Measurements from ENCODE around the gene ILKAP.
A peak's percentile ranks its signal among the peaks of the same experiment; 100 is the strongest.

ILKAP gene

DNA sequence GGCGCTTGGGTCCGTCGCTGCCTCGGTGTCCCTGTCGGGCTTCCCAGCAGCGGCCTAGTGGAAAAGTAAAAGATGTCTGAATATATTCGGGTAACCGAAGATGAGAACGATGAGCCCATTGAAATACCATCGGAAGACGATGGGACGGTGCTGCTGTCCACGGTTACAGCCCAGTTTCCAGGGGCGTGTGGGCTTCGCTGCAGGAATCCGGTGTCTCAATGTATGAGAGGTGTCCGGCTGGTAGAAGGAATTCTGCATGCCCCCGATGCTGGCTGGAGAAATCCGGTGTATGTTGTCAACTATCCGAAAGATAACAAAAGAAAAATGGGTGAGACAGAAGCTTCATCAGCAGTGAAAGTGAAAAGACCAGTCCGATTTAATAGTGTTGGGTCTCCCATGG, 28.3 kb upstream of the ILKAP start:
- TF ChIP-seq, protein P1, sequence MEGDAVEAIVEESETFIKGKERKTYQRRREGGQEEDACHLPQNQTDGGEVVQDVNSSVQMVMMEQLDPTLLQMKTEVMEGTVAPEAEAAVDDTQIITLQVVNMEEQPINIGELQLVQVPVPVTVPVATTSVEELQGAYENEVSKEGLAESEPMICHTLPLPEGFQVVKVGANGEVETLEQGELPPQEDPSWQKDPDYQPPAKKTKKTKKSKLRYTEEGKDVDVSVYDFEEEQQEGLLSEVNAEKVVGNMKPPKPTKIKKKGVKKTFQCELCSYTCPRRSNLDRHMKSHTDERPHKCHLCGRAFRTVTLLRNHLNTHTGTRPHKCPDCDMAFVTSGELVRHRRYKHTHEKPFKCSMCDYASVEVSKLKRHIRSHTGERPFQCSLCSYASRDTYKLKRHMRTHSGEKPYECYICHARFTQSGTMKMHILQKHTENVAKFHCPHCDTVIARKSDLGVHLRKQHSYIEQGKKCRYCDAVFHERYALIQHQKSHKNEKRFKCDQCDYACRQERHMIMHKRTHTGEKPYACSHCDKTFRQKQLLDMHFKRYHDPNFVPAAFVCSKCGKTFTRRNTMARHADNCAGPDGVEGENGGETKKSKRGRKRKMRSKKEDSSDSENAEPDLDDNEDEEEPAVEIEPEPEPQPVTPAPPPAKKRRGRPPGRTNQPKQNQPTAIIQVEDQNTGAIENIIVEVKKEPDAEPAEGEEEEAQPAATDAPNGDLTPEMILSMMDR (IDR thresholded peaks at IDR 0.05; ENCODE audit: low read depth, low read length, missing control alignments): no peak
- no peak for DNase-seq
- Histone ChIP-seq H3K27me3 (replicated peaks) (peaks cover 5% of the 10 kb centered on the region), H3K27ac (no peak overlapping the region), H3K36me3 (replicated peaks) (no peaks in the 10 kb centered on the region), H3K4me3 (ENCODE audit: low read depth, low read length) (no peak overlapping the region)
- in situ Hi-C loops (cut with HindIII; ENCODE audit: low pct_ligation_motif_present, low sequenced_read_pairs): no loop called here

GRCh38 chr2:238231251-238231793, 27.8 kb upstream of the ILKAP start:
- peaks cover 5% of the 10 kb centered on the region for H3K27me3 ChIP-seq (replicated peaks)

GRCh38 chr2:238230699-238231098, 27.2 kb upstream of the ILKAP start:
- H3K4me3 ChIP-seq (ENCODE audit: low read depth, low read length): no peak overlapping the region
- H3K27me3 ChIP-seq (replicated peaks): peaks cover 5% of the 10 kb centered on the region
- H3K36me3 ChIP-seq (replicated peaks): no peaks in the 10 kb centered on the region
- in situ Hi-C loops (cut with HindIII; ENCODE audit: low pct_ligation_motif_present, low sequenced_read_pairs): no loop called here
- no peak for DNase-seq
- TF ChIP-seq, protein P1 (IDR thresholded peaks at IDR 0.05; ENCODE audit: low read depth, low read length, missing control alignments): no peak
- H3K27ac ChIP-seq: no peak overlapping the region

More at GRCh38 chr2:238231251-238231793, 27.8 kb upstream of the ILKAP start:
- Histone ChIP-seq H3K4me3 (ENCODE audit: low read depth, low read length) (peak overlapping the region; percentile 54), H3K36me3 (replicated peaks) (no peaks in the 10 kb centered on the region), H3K27ac (no peak overlapping the region)
- TF ChIP-seq, protein P1 (IDR thresholded peaks at IDR 0.05; ENCODE audit: low read depth, low read length, missing control alignments): no peak
- in situ Hi-C loops (cut with HindIII; ENCODE audit: low pct_ligation_motif_present, low sequenced_read_pairs): no loop called here
- peak; percentile 54 for DNase-seq

DNA sequence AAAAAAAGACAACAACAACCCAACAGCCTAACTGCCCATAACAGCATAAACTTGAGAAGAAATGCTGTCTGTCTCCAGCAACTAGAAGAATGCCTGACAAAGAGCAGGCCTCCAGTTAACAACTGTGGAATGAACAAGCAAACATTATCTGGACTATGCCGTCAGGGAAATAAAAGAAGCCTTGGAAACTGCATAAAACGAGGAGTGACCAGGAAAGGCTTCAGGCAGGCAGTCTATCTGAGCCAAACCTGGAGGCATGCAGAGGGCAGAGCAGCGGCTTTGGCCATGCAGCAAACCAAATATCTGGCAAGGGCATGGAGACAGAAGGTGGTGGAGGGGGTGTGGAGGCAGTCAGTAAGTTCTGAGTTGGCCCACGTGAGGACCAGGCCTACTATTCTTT, 25.2 kb upstream of the ILKAP start:
- in situ Hi-C loops (cut with HindIII; ENCODE audit: low pct_ligation_motif_present, low sequenced_read_pairs): no loop called here
- no peaks in the 10 kb centered on the region for H3K36me3 ChIP-seq (replicated peaks)
- peaks cover 5% of the 10 kb centered on the region for H3K27me3 ChIP-seq (replicated peaks)
- DNase-seq: no peak
- no peak overlapping the region for H3K27ac ChIP-seq
- TF ChIP-seq, protein P1 (IDR thresholded peaks at IDR 0.05; ENCODE audit: low read depth, low read length, missing control alignments): no peak
- H3K4me3 ChIP-seq (ENCODE audit: low read depth, low read length): no peak overlapping the region

- H3K4me3 ChIP-seq (ENCODE audit: low read depth, low read length): no peak overlapping the region
- H3K27ac ChIP-seq: no peak overlapping the region
- in situ Hi-C loops (cut with HindIII; ENCODE audit: low pct_ligation_motif_present, low sequenced_read_pairs): no loop called here
- peaks cover 5% of the 10 kb centered on the region for H3K27me3 ChIP-seq (replicated peaks)
- TF ChIP-seq, protein P1 (IDR thresholded peaks at IDR 0.05; ENCODE audit: low read depth, low read length, missing control alignments): no peak
- DNase-seq: no peak
- H3K36me3 ChIP-seq (replicated peaks): no peaks in the 10 kb centered on the region
Observed at GRCh38 chr2:238227587-238228032, 24.1 kb upstream of the ILKAP start.

All from brain microvascular endothelial cell (primary cell).